Stomach (tissue), 4 donors: Measurements from ENCODE around the gene FARS2.

Experiments
- POLR2AphosphoS5 ChIP-seq, 3 donors: sonication (generic); formaldehyde crosslinking; IDR thresholded peaks; one replicate each; pipeline ENCODE4 v1.6.1; 2016; ENCODE audit warnings: antibody characterized with exemption in 3 of 3
- TF ChIP-seq, protein P1 (sequence below), 7 experiments: fragments of 450-650 bp in 4 of 7; fragments of 200-600 bp in 3 of 7; sonication (generic) in 3 of 7; IDR thresholded peaks; one replicate each; pipeline ENCODE4 v1.5.1; 2016 to 2019; ENCODE audit warnings: antibody characterized with exemption in 7 of 7, control low read depth in 2 of 7, mild to moderate bottlenecking in 1 of 7

DNA sequence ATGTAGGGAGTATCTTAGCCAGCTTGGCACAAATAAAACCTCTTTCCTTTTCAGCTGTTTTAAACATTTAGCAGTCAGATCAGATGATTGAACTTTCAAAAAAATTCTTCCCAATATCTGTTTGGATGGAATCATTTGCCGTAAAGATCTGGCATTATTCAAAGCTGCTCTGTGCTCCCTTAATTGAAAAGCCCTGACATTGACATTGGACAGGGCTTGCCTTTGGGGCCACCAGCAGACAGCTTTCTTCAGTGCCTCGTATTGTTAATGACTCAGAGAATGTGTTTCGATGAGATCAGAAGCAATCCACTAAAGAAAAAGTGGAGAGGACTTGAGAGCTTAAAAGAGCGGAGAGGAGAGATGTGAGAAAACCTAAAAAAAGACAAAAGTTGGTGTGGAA is 401.9 kb downstream of the FARS2 start:
- no peak for TF ChIP-seq POLR2AphosphoS5 (IDR thresholded peaks at IDR 0.05)
- TF ChIP-seq, protein P1, sequence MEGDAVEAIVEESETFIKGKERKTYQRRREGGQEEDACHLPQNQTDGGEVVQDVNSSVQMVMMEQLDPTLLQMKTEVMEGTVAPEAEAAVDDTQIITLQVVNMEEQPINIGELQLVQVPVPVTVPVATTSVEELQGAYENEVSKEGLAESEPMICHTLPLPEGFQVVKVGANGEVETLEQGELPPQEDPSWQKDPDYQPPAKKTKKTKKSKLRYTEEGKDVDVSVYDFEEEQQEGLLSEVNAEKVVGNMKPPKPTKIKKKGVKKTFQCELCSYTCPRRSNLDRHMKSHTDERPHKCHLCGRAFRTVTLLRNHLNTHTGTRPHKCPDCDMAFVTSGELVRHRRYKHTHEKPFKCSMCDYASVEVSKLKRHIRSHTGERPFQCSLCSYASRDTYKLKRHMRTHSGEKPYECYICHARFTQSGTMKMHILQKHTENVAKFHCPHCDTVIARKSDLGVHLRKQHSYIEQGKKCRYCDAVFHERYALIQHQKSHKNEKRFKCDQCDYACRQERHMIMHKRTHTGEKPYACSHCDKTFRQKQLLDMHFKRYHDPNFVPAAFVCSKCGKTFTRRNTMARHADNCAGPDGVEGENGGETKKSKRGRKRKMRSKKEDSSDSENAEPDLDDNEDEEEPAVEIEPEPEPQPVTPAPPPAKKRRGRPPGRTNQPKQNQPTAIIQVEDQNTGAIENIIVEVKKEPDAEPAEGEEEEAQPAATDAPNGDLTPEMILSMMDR (IDR thresholded peaks at IDR 0.05): no peak
